H54 (cell line): Measurements from ENCODE around the gene EPHA8.

ENCODE experiments used
- DNase-seq: peaks from one replicate; pipeline ENCODE4 v3.0.0; 2011; ENCODE audit warnings: low spot score, mixed read lengths; ENCODE audit not compliant: insufficient read length
- FAIRE-seq: peaks from 3 replicates; lab custom pipeline; 2011; peaks lifted over from hg19 to GRCh38; lab: Jason Lieb, UNC
- POLR2A ChIP-seq: IDR thresholded peaks from 2 replicates; pipeline ENCODE4 v1.6.1; 2011; ENCODE audit warnings: low read depth, mild to moderate bottlenecking, low read length

Gene EPHA8

DNA sequence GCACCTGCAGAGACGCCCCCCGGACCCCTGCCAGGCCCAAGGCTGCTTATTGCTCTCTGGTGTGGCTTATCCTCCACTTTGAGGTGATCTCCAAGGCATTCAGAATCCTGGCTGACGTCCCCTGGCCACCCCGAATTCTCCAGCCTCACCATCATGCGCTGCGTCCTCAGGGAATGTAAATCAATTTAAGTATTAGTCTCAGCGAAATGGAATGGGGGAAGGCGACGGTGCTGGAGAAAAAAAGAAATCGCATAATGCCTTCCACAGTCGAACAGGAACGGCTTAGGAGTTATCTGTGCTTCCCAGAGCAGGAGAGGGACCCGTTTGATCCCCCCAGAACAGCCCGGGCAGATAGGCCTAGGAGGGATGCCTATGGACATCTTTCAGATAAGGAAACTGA, 2.9 kb downstream of the EPHA8 start:
- FAIRE-seq: no peak
- TF ChIP-seq POLR2A: no peak
- DNase-seq: no peak

DNA sequence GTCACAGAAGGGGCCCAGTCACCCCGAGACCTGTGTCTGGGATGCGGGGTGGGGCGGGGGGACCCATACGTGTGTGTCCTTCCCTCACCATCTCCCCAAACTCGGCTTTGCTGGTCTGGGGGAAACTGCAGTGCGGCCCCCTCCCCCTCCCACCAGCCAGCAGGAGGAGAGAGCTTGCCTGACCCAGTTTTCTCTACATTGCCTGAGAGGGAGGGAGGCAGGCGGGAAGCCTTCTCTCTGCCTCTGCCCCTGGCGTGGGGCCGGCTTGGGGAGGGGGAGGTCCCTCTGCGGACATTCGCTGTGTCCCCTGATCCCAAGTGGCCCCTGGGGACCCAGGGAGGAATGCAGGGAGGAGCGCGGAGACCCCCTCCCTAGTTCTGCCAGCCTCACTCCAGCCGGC, 3.9 kb downstream of the EPHA8 start:
- no peak for DNase-seq
- TF ChIP-seq POLR2A: no peak
- no peak for FAIRE-seq

GRCh38 chr1:22567994-22568393, 4.7 kb downstream of the EPHA8 start:
- no peak for DNase-seq
- FAIRE-seq: no peak
- no peak for TF ChIP-seq POLR2A

DNA sequence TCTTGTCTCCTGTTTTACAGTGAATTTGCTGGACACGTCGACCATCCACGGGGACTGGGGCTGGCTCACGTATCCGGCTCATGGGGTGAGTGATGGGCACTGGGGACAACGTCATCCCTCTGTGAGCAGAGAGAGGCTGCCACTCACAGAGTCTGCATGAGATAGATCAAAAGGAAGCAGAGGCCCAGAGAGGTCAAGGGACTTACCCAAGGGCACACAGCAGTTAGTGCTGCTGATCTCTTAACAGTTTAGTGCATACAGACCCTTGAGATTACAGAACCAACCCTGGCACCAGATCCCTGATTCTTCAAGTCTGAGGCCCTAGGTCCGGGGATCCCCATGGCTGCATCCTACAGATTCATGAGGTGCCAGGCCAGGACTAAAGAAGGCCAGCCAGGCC, 6.0 kb downstream of the EPHA8 start:
- TF ChIP-seq POLR2A: no peak
- DNase-seq (no peak), FAIRE-seq (no peak)

DNA sequence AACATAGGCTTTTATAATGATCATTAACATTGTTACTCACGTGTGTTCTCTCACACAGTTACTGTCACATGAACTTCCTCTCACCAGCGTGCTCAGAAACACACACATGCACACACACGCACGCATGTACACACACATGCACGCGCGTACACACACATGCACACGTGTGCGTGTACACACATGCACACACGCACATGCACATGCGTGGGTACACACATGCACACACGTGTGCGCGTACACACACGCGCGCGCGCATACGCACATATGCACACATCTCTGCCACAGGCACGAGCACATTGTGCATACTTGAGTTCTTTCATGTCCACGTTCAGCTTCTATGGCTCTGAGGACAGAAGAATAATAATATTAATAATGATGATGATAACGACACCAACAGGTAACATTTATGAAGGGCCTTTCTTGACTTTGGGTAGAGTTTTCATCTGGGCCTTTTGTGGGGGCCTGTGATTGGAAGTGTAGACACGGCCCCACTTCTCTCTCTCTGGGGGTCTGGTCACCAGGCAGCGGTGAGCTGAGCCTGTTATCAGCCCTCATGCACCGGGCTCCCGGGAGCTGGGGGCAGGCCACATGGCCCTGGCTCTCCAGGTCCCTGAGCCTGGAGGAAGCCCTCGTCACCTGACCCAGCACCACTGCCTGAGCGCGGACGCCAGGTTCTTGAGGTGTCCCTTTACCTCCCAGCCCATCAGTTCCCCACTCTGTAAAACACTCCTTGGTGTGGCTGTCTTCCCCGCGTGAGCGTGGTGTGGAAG, 7.0 kb downstream of the EPHA8 start:
- DNase-seq (no peak), FAIRE-seq (no peak)
- no peak for TF ChIP-seq POLR2A

DNA sequence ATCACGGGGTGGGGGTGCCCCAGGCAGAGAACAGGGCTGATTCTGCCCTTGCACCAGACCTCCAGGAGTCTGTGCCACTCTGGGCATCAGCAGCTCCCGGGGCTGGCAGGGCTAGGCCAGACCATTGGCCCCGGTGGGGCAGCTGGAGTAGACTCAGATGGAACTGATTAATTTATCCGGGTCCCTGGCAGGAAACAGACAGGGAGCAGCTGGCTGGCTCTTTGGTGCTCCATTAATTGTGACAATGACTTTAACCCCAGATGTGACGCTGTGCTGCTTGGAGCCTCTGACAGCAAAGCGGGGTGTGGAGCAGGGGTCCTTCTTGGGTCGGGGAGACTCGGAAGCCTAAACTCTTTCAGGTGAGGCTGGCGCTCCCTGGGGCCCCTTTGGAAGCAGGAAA, 9.5 kb downstream of the EPHA8 start:
- FAIRE-seq (no peak), DNase-seq (no peak)
- no peak for TF ChIP-seq POLR2A

DNA sequence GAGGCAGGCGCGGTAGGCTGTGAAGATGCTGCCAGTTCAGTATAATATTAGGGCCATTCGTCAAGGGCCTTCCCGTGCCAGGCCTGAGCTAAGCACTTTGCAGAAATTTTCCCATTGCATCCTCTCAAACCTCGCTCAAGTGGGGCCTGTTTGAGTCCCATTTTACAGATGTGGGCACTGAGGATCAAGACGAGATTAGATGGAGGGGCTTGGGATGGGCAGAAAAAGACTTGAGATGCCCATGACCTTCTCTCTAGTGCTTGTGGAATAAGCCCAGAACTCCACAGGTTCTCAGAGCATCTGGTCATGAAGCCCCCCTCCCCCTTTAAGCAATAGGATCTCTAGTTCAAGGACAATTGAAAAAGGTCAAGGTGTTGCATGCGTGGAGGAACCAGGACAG, 9.9 kb downstream of the EPHA8 start:
- DNase-seq (no peak), FAIRE-seq (no peak)
- TF ChIP-seq POLR2A: no peak

- no peak for DNase-seq
- FAIRE-seq: no peak
- no peak for TF ChIP-seq POLR2A
These were observed 12.4 kb downstream of the EPHA8 start for GRCh38 chr1:22575532-22576149.

GRCh38 chr1:22576150-22576544, 12.9 kb downstream of the EPHA8 start:
- no peak for TF ChIP-seq POLR2A
- FAIRE-seq (no peak), DNase-seq (no peak)

GRCh38 chr1:22576617-22577016, 13.3 kb downstream of the EPHA8 start:
- no peak for TF ChIP-seq POLR2A
- FAIRE-seq: no peak
- DNase-seq: no peak

DNA sequence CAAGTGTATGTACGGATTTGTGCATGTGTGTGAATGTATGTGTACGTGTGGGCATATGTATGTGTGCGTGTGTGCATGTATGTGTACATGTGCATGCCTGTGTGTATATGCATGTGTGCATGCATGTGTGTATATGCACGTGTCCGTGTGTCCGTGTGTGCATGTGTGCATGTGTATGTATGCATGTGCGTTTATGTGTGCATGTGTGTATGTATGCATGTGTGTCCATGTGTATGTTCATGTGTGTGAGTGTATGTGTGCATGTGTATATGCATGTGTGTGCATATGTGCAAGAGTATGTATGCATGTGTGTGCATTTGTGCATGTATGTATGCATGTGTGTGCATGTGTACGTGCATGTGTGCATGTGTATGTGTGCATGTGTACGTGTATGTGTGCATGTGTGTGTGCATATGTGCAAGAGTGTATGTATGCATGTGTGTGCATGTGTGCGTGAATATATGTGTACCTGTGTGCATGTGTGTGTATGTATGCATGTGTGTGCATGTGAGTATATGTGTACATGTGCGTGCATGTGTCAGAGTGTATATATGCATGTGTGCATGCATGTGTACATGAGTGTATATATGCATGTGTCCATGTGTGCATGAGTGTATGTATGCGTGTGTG, 15.6 kb downstream of the EPHA8 start:
- TF ChIP-seq POLR2A: no peak
- FAIRE-seq (no peak), DNase-seq (no peak)

- DNase-seq (no peak), FAIRE-seq (no peak)
- no peak for TF ChIP-seq POLR2A
These were observed 16.4 kb downstream of the EPHA8 start for GRCh38 chr1:22579541-22580155.

GRCh38 chr1:22582661-22583635, 19.7 kb downstream of the EPHA8 start:
- FAIRE-seq: no peak
- TF ChIP-seq POLR2A: no peak
- DNase-seq: no peak
